Stimulated activated CD4-positive, alpha-beta T cell treated with anti-CD3 and anti-CD28 coated beads, Interleukin-1b, Interleukin-23, amount 100 ng/mL, for 1 hour (primary cell): ENCODE measurements around the gene ZNF354B.
"Not testable (repeated sequence)": the region's sequence is repeated elsewhere in the genome, so short reads cannot be mapped to it uniquely, and the experiment has no call there.

ENCODE experiments used
- DNase-seq, 2 donors: peaks; one replicate each; pipeline ENCODE4 v3.0.0-alpha.2; 2020; ENCODE audit warnings: low read depth in 2 of 2

Gene ZNF354B

GRCh38 chr5:178883115-178883694, 23.5 kb downstream of the ZNF354B start:
- DNase-seq, result not testable (repeated sequence)

- DNase-seq, result no peak
Measured at GRCh38 chr5:178883815-178884430, 24.2 kb downstream of the ZNF354B start.

GRCh38 chr5:178895615-178896571, 36.1 kb downstream of the ZNF354B start, which contains the start of gene ZFP2:
ZFP2 (plus strand) TSS chr5:178895913; CDS start chr5:178931314, 35,401 bp downstream.
- no peak for DNase-seq

GRCh38 chr5:178899289-178899688, 39.5 kb downstream of the ZNF354B start:
- no peak for DNase-seq

GRCh38 chr5:178902849-178903248, 43.1 kb downstream of the ZNF354B start:
- DNase-seq, result no peak

GRCh38 chr5:178931846-178932760, 72.3 kb downstream of the ZNF354B start:
- no peak for DNase-seq
